ENCODE measurements around the gene RNF166. TPM values are rescaled to one million over a fixed set of nuclear protein-coding genes. Genes with fewer than 3 reads are reported as not detected.

RNF166 gene
- polyA plus RNA-seq, 3 donors = 99.3 to 255 (median 120) TPM

DNA sequence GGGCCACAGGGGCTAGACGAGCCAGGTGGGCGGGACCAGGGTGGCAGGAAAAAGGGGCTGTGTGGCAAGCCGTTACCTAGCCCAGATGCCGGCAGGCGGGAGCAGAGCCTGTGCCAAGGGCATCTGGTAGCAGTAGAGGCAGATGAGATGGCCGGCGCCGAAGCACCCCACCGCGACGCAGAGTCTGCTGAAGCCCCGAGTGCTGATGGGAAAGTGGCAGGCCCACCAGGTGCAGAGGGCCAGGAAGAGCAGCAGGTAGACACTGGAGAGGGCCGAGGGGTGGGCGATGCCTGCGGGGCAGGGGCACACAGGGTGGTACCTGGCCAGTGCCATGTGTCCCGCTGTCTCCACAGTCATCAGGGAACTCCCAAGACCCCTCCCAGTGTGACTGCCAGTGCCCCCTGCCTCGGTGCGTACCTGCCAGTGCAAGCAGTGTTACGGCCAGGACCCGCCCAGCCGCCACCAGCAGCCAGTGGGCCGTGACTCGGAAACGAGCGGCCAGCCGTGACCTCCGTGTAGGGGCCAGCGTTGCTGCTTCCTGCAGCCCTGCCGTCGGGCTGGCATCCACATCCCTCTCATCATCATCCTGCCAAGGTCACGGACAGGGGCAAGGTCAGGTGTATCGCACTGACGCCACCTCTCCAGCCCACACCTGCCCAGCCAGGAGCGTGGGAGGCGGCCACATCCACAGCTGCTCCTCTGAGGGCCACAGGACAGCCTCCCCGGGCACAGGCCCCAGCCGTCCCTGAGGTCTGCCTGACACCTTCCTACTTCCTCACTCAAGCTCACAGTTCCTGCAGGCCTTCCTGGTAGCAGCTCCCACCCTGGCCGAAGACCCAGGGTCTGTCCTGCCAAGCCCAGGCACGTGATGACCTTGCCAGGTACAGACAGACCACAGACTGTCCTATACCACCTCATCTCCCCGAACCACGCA lies 32.2 kb upstream of the RNF166 start:
- H3K27ac ChIP-seq (ENCODE audit: low read depth in 1 of 2, low read length in 2 of 2) = no peak overlapping the region
- H3K4me2 ChIP-seq (replicated peaks; ENCODE audit: extremely low read depth, low read length, poor library complexity, severe bottlenecking) = no peak overlapping the region
- no peaks in the 10 kb centered on the region for H3K4me1 ChIP-seq (ENCODE audit: control insufficient read depth in 1 of 2, insufficient read depth in 2 of 2, low read length in 2 of 2)
- Mint-ChIP-seq H3K9me3 (no peaks in the 10 kb centered on the region), H3K4me1 (no peaks in the 10 kb centered on the region), H3K27ac (no peak overlapping the region), H3K4me3 (no peak overlapping the region), H3K27me3 (ENCODE audit: low read depth in 3 of 3) (no peaks in the 10 kb centered on the region), H3K36me3 (peaks cover 38 to 70% of the 10 kb centered on the region in 2 donors)
- H3K27me3 ChIP-seq (ENCODE audit: control insufficient read depth in 2 of 2, insufficient read depth in 2 of 2, low read length in 2 of 2) = no peaks in the 10 kb centered on the region
- H3K79me2 ChIP-seq (ENCODE audit: insufficient read depth, low read length) = peaks cover 35% of the 10 kb centered on the region
- no peak for TF ChIP-seq CTCF (IDR thresholded peaks at IDR 0.05)
- H2AFZ ChIP-seq (ENCODE audit: insufficient read depth, low read depth, low read length, poor library complexity, severe bottlenecking) = no peak overlapping the region
- H3K9ac ChIP-seq (ENCODE audit: insufficient read depth, low read length, poor library complexity, severe bottlenecking) = no peak overlapping the region
- intact Hi-C loops (cut with micrococcal nuclease) = loop anchor here (1.0 to 5.0 kb wide), 3 partner anchors 119 to 429 kb away; partner anchors contain the start of genes GALNS (in 1 of the 2) and TRAPPC2L (in 1 of the 2)
- 86% methylated on average over 32 of the region's 41 CpGs for WGBS (ENCODE audit: insufficient coverage)
- no peak for DNase-seq
- peaks cover 100% of the 10 kb centered on the region for H4K20me1 ChIP-seq (ENCODE audit: insufficient read depth, low read length)
- no peak overlapping the region for H3K4me3 ChIP-seq (replicated peaks in 1 of 3; ENCODE audit: low read depth in 2 of 3, low read length in 3 of 3)
- H3K9me3 ChIP-seq (replicated peaks in 1 of 2; ENCODE audit: control insufficient read depth in 1 of 2, insufficient read depth in 1 of 2, low read length in 2 of 2) = no peaks in the 10 kb centered on the region
- peaks cover 74 to 95% of the 10 kb centered on the region in 2 donors for H3K36me3 ChIP-seq (replicated peaks in 1 of 2; ENCODE audit: control insufficient read depth in 1 of 2, insufficient read depth in 2 of 2, low read length in 2 of 2)

- H3K79me2 ChIP-seq (ENCODE audit: insufficient read depth, low read length) = peaks cover 26% of the 10 kb centered on the region
- no peak overlapping the region for H3K4me3 ChIP-seq (replicated peaks in 1 of 3; ENCODE audit: low read depth in 2 of 3, low read length in 3 of 3)
- no peak overlapping the region for H3K27ac Mint-ChIP-seq
- no peak overlapping the region for H3K9ac ChIP-seq (ENCODE audit: insufficient read depth, low read length, poor library complexity, severe bottlenecking)
- DNase-seq = peak; percentile 64 to 79 (median 78)
- no peak overlapping the region for H3K4me2 ChIP-seq (replicated peaks; ENCODE audit: extremely low read depth, low read length, poor library complexity, severe bottlenecking)
- WGBS (ENCODE audit: insufficient coverage) = 46% methylated on average over 54 of the region's 54 CpGs
- TF ChIP-seq CTCF (IDR thresholded peaks at IDR 0.05) = peak; percentile 100
- H3K36me3 Mint-ChIP-seq = peaks cover 43 to 75% of the 10 kb centered on the region in 2 donors
- H3K4me1 Mint-ChIP-seq = no peaks in the 10 kb centered on the region
- H3K36me3 ChIP-seq (replicated peaks in 1 of 2; ENCODE audit: control insufficient read depth in 1 of 2, insufficient read depth in 2 of 2, low read length in 2 of 2) = peaks cover 77 to 95% of the 10 kb centered on the region in 2 donors
- no peaks in the 10 kb centered on the region for H3K27me3 Mint-ChIP-seq (ENCODE audit: low read depth in 3 of 3)
- H3K9me3 ChIP-seq (replicated peaks in 1 of 2; ENCODE audit: control insufficient read depth in 1 of 2, insufficient read depth in 1 of 2, low read length in 2 of 2) = no peaks in the 10 kb centered on the region
- H3K27me3 ChIP-seq (ENCODE audit: control insufficient read depth in 2 of 2, insufficient read depth in 2 of 2, low read length in 2 of 2) = no peaks in the 10 kb centered on the region
- H4K20me1 ChIP-seq (ENCODE audit: insufficient read depth, low read length) = peaks cover 100% of the 10 kb centered on the region
- no peak overlapping the region for H2AFZ ChIP-seq (ENCODE audit: insufficient read depth, low read depth, low read length, poor library complexity, severe bottlenecking)
- H3K27ac ChIP-seq (ENCODE audit: low read depth in 1 of 2, low read length in 2 of 2) = no peak overlapping the region
- intact Hi-C loops (cut with micrococcal nuclease) = loop anchor here (1.0 to 5.0 kb wide), 4 partner anchors 120 to 479 kb away; partner anchors contain the start of genes ZNF778 (in 2 of the 2), GALNS (in 1 of the 2) and TRAPPC2L (in 1 of the 2)
- H3K9me3 Mint-ChIP-seq = no peaks in the 10 kb centered on the region
- H3K4me1 ChIP-seq (ENCODE audit: control insufficient read depth in 1 of 2, insufficient read depth in 2 of 2, low read length in 2 of 2) = no peaks in the 10 kb centered on the region
- H3K4me3 Mint-ChIP-seq = no peak overlapping the region
These were observed 31.3 kb upstream of the RNF166 start for GRCh38 chr16:88737298-88738150.

Measured in CD14-positive monocyte (primary cell).